ENCODE measurements around the gene OGFR.
"Not testable (repeated sequence)": the region's sequence is repeated elsewhere in the genome, so short reads cannot be mapped to it uniquely, and the experiment has no call there.

The OGFR gene

GRCh38 chr20:62843656-62844055 lies 39.0 kb downstream of the OGFR start:
- no peak for DNase-seq

- no peak for DNase-seq
These were observed 39.5 kb downstream of the OGFR start for GRCh38 chr20:62844182-62844581.

- no peak for DNase-seq
These were observed 41.0 kb downstream of the OGFR start for GRCh38 chr20:62845416-62846160.

- no peak for DNase-seq
These were observed 41.7 kb downstream of the OGFR start for GRCh38 chr20:62846166-62846890.

GRCh38 chr20:62848917-62849316 lies 44.3 kb downstream of the OGFR start:
- not testable (repeated sequence) for DNase-seq

- DNase-seq, result no peak
These were observed 44.8 kb downstream of the OGFR start for GRCh38 chr20:62849431-62849830.

- DNase-seq, result no peak
These were observed 45.8 kb downstream of the OGFR start for GRCh38 chr20:62850333-62850974.

GRCh38 chr20:62852196-62852595 lies 47.6 kb downstream of the OGFR start:
- no peak for DNase-seq

- DNase-seq, result no peak
These were observed 48.2 kb downstream of the OGFR start for GRCh38 chr20:62852841-62853240.

GRCh38 chr20:62853304-62853703 lies 48.7 kb downstream of the OGFR start:
- not testable (repeated sequence) for DNase-seq

- no peak for DNase-seq
These were observed 49.5 kb downstream of the OGFR start for GRCh38 chr20:62854121-62854520.

GRCh38 chr20:62855120-62855519 lies 50.5 kb downstream of the OGFR start:
- DNase-seq, result no peak

- no peak for DNase-seq
These were observed 52.4 kb downstream of the OGFR start for GRCh38 chr20:62856931-62857619.

GRCh38 chr20:62858058-62858830 lies 53.6 kb downstream of the OGFR start:
- no peak for DNase-seq

- no peak for DNase-seq
These were observed 55.1 kb downstream of the OGFR start for GRCh38 chr20:62859721-62860120.

GRCh38 chr20:62860391-62860923 lies 55.8 kb downstream of the OGFR start:
- DNase-seq, result no peak

GRCh38 chr20:62860924-62861691 lies 56.5 kb downstream of the OGFR start:
- DNase-seq, result peak; percentile 55

GRCh38 chr20:62861726-62862336 lies 57.2 kb downstream of the OGFR start, which contains the start of gene TCFL5:
TCFL5 (minus strand) TSS chr20:62861822; CDS start chr20:62861670, 152 bp downstream.
- DNase-seq, result peak; percentile 94
